Endodermal cell (in vitro differentiated cells): Measurements from ENCODE around the gene EAPP. TPM values are rescaled to one million over a fixed set of nuclear protein-coding genes. Genes with fewer than 3 reads are reported as not detected.
"Not testable (repeated sequence)": the region's sequence is repeated elsewhere in the genome, so short reads cannot be mapped to it uniquely, and the experiment has no call there.

ENCODE experiments used
- DNase-seq: peaks from one replicate; pipeline ENCODE4 v3.0.0-alpha.2; 2017
- H3K27ac ChIP-seq: 2 replicates; pipeline ENCODE4 v1.5.1; 2013; ENCODE audit warnings: mild to moderate bottlenecking, low read depth, low read length, moderate library complexity
- H3K27me3 ChIP-seq: 2 replicates; pipeline ENCODE4 v1.6.1; 2013; ENCODE audit warnings: mild to moderate bottlenecking, low read length, moderate library complexity; ENCODE audit not compliant: insufficient read depth, control insufficient read depth, poor library complexity, severe bottlenecking
- H3K36me3 ChIP-seq: 2 replicates; pipeline ENCODE4 v1.7.0; 2013; ENCODE audit warnings: mild to moderate bottlenecking, low read length, moderate library complexity; ENCODE audit not compliant: control insufficient read depth, insufficient read depth
- H3K4me1 ChIP-seq: one replicate; pipeline ENCODE4 v1.7.0; 2013; ENCODE audit warnings: low read length; ENCODE audit not compliant: control insufficient read depth, insufficient read depth
- H3K4me3 ChIP-seq: 2 replicates; pipeline ENCODE4 v1.5.1; 2013; ENCODE audit warnings: mild to moderate bottlenecking, low read length, moderate library complexity
- H3K9ac ChIP-seq: 2 replicates; pipeline ENCODE4 v1.6.1; 2013; ENCODE audit warnings: mild to moderate bottlenecking, low read length, moderate library complexity; ENCODE audit not compliant: poor library complexity, severe bottlenecking; ENCODE audit errors: extremely low read depth
- H3K9me3 ChIP-seq: 2 replicates; pipeline ENCODE4 v1.6.1; 2013; ENCODE audit warnings: mild to moderate bottlenecking, low read length, moderate library complexity; ENCODE audit not compliant: control insufficient read depth
- H3K27ac Mint-ChIP-seq: 2 replicates; pipeline ENCODE4 v1.8.0; 2020; ENCODE audit warnings: mixed read lengths
- H3K27me3 Mint-ChIP-seq: 2 replicates; pipeline ENCODE4 v1.8.0; 2021; ENCODE audit warnings: mild to moderate bottlenecking, mixed read lengths; ENCODE audit not compliant: insufficient read depth
- H3K36me3 Mint-ChIP-seq: 2 replicates; pipeline ENCODE4 v1.8.0; 2020; ENCODE audit warnings: low read depth, mixed read lengths
- H3K4me1 Mint-ChIP-seq: 2 replicates; pipeline ENCODE4 v1.8.0; 2020; ENCODE audit warnings: mixed read lengths
- H3K4me3 Mint-ChIP-seq: 2 replicates; pipeline ENCODE4 v1.8.0; 2020; ENCODE audit warnings: mild to moderate bottlenecking, moderate library complexity, mixed read lengths
- H3K9me3 Mint-ChIP-seq: 2 replicates; pipeline ENCODE4 v1.8.0; 2020; ENCODE audit warnings: mild to moderate bottlenecking, mixed read lengths
- CTCF ChIP-seq: fragments of 200-600 bp; sonication (generic); conservative IDR thresholded peaks from 2 replicates; pipeline ENCODE4 v1.5.0; 2021; ENCODE audit warnings: antibody characterized with exemption, mild to moderate bottlenecking
- WGBS, 2 experiments: methylation state at CpG; one replicate each; pipeline versions ENCODE4 v1.1.5 to v1.1.7; 2013; ENCODE audit warnings: missing lambda C conversion rate in 2 of 2, mixed read lengths in 1 of 2; ENCODE audit not compliant: insufficient coverage in 1 of 2, insufficient read length in 1 of 2; 5-methylcytosine and 5-hydroxymethylcytosine counted together
- total RNA-seq, 2 donors: library from RNA; stranded (reverse); fragmentation: NEBNext Ultra II Directional in 1 of 2; extraction: Animal tissue kit (Norgen Biotek cat#: 25700) in 1 of 2; gene quantifications; 2 replicates in 1 of 2; 3 replicates in 1 of 2; pipeline ENCODE4 v1.2.1, GENCODE V29; 2021

The EAPP gene
- total RNA-seq, 2 donors from 2014 or later = 34.7 to 38.6 TPM

DNA sequence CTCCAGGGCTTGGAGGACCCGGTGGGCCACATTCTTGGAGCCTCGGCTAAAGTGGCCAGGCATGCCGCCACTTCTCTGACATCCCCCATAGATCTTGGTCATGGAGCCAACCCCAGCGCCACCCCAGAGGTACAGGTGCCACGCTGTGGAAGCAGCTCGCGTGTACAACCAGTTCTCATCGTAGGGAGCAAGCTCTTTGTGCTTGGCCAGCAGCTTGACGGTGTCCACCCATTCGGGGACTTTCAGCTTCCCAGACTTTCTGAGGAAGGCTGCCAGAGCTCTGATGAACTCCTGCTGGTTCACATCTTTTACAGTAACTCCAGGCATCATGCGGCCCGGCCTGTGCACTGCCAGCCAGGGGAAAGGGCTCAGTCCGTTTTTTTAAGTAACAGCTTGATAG is 29.3 kb upstream of the EAPP start:
- H3K4me1 Mint-ChIP-seq = no peaks in the 10 kb centered on the region
- no peaks in the 10 kb centered on the region for H3K4me1 ChIP-seq
- H3K9ac ChIP-seq = no peak overlapping the region
- no peak overlapping the region for H3K4me3 Mint-ChIP-seq
- no peak for TF ChIP-seq CTCF
- H3K36me3 ChIP-seq = peaks cover 55% of the 10 kb centered on the region
- peaks cover 63% of the 10 kb centered on the region for H3K36me3 Mint-ChIP-seq
- no peaks in the 10 kb centered on the region for H3K27me3 ChIP-seq
- no peaks in the 10 kb centered on the region for H3K9me3 ChIP-seq
- no peaks in the 10 kb centered on the region for H3K9me3 Mint-ChIP-seq
- H3K27ac Mint-ChIP-seq = no peak overlapping the region
- no peaks in the 10 kb centered on the region for H3K27me3 Mint-ChIP-seq
- WGBS, 2 experiments = 91 to 93% methylated on average over 7 to 13 of the region's 13 CpGs
- no peak overlapping the region for H3K4me3 ChIP-seq
- no peak for DNase-seq
- no peak overlapping the region for H3K27ac ChIP-seq

GRCh38 chr14:34562776-34563150 is 23.3 kb upstream of the EAPP start:
- no peaks in the 10 kb centered on the region for H3K27me3 Mint-ChIP-seq
- WGBS, 2 experiments = 91% methylated on average over 5 to 8 of the region's 8 CpGs

DNA sequence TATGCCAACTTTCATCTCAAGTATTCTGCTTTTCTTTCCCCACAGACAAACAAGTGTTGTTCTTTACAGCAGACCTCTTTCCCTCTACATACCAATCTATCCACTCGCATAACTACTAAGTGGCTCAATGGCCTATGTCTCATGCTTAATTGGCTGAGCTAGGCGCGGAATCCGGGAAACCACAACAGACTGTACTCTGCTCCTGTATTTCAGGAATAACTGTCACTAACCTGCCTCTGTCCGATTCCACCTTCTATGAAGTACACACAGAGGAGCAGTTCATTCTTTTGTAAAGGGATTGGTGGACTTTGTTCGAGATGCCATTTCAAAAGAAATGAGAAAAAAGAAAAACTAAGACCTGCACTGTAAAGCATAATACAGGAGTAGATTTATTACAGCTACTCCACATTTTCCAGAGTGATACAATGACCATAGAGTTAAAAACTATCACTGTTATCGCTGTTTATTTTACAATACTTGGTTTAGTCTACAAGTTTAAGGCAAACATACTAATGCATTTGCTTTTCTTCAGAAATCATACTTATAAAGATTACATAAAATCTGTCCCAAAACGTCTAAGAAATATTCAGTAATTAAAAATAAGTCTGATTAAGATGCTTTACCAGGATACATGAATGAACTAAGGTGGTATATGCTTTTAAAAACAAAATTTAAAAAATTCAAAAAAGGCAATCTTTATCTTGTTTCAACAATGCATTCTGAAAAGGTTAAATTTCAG is 22.7 kb upstream of the EAPP start:
- 100% methylated on average over 5 of the region's 8 CpGs; no CpG with 5 or more reads in 1 of the 2 experiments for WGBS, 2 experiments
- not testable (repeated sequence) for H3K4me1 Mint-ChIP-seq, DNase-seq, H3K9ac ChIP-seq, H3K27me3 ChIP-seq, H3K4me1 ChIP-seq, H3K27ac Mint-ChIP-seq, H3K4me3 ChIP-seq, H3K9me3 Mint-ChIP-seq, H3K9me3 ChIP-seq, H3K4me3 Mint-ChIP-seq, H3K27ac ChIP-seq, H3K27me3 Mint-ChIP-seq
- peaks cover 19% of the 10 kb centered on the region for H3K36me3 ChIP-seq
- H3K36me3 Mint-ChIP-seq = peaks cover 21% of the 10 kb centered on the region

More at GRCh38 chr14:34562776-34563150, 23.3 kb upstream of the EAPP start:
- no peak overlapping the region for H3K27ac ChIP-seq
- no peak overlapping the region for H3K4me3 Mint-ChIP-seq
- DNase-seq = no peak
- H3K4me1 ChIP-seq = no peaks in the 10 kb centered on the region
- no peak overlapping the region for H3K4me3 ChIP-seq
- no peaks in the 10 kb centered on the region for H3K9me3 Mint-ChIP-seq
- peaks cover 25% of the 10 kb centered on the region for H3K36me3 ChIP-seq
- H3K36me3 Mint-ChIP-seq = peaks cover 27% of the 10 kb centered on the region
- no peaks in the 10 kb centered on the region for H3K9me3 ChIP-seq
- no peak overlapping the region for H3K9ac ChIP-seq
- no peaks in the 10 kb centered on the region for H3K27me3 ChIP-seq
- no peaks in the 10 kb centered on the region for H3K4me1 Mint-ChIP-seq
- H3K27ac Mint-ChIP-seq = no peak overlapping the region
- TF ChIP-seq CTCF = no peak

GRCh38 chr14:34556498-34556829 is 17.0 kb upstream of the EAPP start:
- not testable (repeated sequence) for H3K4me3 Mint-ChIP-seq, H3K4me1 Mint-ChIP-seq, H3K4me3 ChIP-seq, H3K9me3 Mint-ChIP-seq, H3K36me3 Mint-ChIP-seq, DNase-seq, H3K27ac ChIP-seq, H3K27ac Mint-ChIP-seq, H3K9ac ChIP-seq, H3K9me3 ChIP-seq, H3K4me1 ChIP-seq, H3K36me3 ChIP-seq, H3K27me3 ChIP-seq
- WGBS, 2 experiments = no CpG with 5 or more reads among the region's 35 CpGs
- peaks cover 17% of the 10 kb centered on the region for H3K27me3 Mint-ChIP-seq

DNA sequence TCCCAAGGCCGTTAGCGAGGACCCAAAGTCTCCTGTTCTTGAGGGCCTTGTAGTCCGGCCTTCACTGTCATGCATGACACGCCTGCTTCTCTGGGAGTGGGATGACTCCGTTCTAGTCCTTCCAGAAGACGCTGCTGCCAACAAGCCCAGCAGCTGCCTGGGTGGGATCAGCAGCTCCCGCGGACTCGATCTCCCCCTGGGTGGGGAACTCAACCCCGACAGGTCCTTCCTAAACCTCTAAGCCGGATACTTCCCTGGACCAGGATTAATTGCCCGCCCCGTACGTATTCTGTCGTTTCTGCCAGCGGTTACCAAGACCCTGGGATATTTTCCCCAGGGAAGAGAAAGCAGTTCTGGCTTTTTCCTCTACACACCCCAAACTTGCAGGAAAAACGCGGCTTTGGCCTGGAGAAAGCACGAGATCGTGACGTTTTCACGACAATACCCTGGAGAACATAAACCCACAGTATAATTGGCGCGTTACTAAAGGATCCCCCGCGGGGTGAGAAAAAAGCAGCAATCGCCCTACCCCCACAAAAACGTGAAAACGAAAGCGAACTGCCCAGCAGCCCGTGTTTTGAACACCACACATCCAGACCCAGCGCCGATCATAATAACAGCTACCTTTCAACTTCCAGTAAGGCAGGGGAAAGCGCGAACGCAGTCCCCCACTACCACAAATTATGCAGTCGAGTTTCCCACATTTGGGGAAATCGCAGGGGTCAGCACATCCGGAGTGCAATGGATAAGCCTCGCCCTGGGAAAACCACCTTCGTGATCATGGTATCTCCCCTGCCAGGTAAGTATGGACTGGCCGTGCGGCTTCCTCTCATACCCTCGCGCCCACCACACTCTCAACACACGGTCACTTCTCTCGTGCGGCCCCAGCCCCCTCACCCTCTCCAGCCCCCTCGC is 16.3 kb upstream of the EAPP start:
- not testable (repeated sequence) for H3K36me3 Mint-ChIP-seq, H3K4me3 ChIP-seq, H3K4me1 ChIP-seq, H3K4me1 Mint-ChIP-seq, H3K4me3 Mint-ChIP-seq, H3K27me3 ChIP-seq, H3K9ac ChIP-seq, H3K36me3 ChIP-seq, DNase-seq, H3K9me3 ChIP-seq, H3K27ac Mint-ChIP-seq, H3K27ac ChIP-seq, H3K9me3 Mint-ChIP-seq
- no CpG with 5 or more reads among the region's 49 CpGs for WGBS, 2 experiments
- peaks cover 22% of the 10 kb centered on the region for H3K27me3 Mint-ChIP-seq
